HG02870 (cell line): ENCODE data around the gene RSAD2.
A peak's percentile ranks its signal among the peaks of the same experiment; 100 is the strongest.
"Not testable (repeated sequence)": the region's sequence is repeated elsewhere in the genome, so short reads cannot be mapped to it uniquely, and the experiment has no call there.

Source experiments
- ATAC-seq: cut with Tn5 transposase; IDR thresholded peaks from one replicate; pipeline ENCODE4 v1.9.1; 2021; ENCODE audit warnings: mild to moderate bottlenecking, moderate library complexity; ENCODE audit not compliant: unreplicated experiment

RSAD2 gene

DNA sequence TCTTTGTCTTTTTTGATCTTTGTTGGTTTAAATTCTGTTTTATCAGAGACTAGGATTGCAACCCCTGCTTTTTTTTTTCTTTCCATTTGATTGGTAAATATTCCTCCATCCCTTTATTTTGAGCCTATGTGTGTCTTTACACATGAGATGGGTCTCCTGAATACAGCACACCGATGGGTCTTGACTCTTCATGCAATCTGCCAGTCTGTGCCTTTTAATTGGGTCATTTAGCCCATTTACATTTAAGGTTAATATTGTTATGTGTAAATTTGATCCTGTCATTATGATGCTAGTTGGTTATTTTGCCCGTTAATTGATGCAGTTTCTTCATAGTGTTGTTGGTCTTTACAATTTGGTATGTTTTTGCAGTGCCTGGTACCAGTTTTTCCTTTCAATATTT is 25.0 kb downstream of the RSAD2 start:
- ATAC-seq, result not testable (repeated sequence)

GRCh38 chr2:6905668-6906067 is 28.1 kb downstream of the RSAD2 start:
- no peak for ATAC-seq

DNA sequence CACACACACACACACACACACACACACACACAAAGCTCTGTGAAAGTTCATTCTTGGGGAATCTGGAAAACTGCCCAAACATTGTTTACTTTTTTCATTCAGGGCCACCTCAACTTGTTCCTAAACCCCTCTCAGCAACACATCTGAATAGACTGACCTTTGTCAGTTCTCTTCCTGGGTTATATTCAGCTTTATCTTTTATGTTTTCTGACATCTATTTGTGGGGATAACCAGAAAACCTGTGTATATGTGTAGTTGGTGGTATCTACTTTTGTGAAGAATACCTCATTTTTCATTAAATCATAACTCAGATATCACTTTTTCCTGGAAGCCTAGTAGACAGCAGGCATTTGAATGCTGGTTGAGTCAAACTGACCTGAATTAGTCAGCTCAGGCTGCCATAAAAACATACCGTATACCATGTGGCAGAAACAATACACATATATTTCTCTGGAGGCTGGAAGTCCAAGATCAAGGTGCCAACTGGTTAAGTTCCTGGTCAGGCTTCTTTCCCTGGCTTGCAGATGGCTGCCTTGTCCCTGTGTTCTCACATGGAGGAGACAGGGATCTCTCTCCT is 28.7 kb downstream of the RSAD2 start:
- ATAC-seq, result no peak

GRCh38 chr2:6908291-6908690 is 30.7 kb downstream of the RSAD2 start:
- ATAC-seq, result no peak

DNA sequence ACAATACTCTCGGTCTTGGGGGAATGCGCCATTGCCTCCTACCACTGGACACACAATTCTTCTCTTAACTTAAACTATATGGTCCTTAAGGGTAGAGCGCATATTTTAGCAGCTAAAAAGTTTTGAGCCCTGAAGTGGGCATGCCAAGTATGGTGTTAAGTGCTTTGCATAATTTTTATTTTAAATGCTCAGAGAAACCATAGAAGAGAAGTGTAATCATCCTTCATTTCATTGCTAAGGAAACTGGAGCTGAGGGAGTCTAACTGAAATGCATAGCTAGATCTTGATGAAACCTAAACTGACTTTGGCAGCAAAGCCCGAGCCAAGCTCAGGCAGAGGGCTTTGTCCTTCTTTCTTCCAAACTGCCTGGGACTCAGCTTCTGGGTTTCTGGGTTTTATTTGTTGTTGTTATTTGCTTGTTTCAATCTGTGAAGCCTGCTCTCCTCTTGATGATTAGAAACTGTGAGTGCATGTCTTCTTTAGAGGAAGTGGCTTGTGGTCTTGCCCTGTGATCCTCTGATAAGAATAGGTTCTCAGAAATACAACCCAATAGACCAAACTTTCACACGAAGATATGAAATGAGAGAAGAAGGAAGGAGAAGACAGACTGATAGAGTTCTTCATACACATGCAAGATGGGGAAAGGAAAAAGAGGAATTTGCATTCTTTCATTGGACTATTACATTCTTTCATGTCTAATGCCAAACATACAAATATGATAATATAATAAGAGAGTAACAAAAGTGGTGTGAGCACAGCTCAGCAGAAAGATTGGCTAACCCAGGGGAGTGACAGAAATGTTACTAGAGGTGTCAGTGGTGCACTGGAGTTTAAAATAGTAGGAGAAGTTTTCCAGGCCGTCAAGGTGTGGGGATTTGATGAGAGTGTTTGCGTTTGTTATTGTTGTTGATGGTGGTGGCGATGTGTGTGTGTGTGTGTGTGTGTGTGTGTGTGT is 32.1 kb downstream of the RSAD2 start:
- ATAC-seq, result peak; percentile 97

- no peak for ATAC-seq
These were observed 34.1 kb downstream of the RSAD2 start for GRCh38 chr2:6911721-6912120.

DNA sequence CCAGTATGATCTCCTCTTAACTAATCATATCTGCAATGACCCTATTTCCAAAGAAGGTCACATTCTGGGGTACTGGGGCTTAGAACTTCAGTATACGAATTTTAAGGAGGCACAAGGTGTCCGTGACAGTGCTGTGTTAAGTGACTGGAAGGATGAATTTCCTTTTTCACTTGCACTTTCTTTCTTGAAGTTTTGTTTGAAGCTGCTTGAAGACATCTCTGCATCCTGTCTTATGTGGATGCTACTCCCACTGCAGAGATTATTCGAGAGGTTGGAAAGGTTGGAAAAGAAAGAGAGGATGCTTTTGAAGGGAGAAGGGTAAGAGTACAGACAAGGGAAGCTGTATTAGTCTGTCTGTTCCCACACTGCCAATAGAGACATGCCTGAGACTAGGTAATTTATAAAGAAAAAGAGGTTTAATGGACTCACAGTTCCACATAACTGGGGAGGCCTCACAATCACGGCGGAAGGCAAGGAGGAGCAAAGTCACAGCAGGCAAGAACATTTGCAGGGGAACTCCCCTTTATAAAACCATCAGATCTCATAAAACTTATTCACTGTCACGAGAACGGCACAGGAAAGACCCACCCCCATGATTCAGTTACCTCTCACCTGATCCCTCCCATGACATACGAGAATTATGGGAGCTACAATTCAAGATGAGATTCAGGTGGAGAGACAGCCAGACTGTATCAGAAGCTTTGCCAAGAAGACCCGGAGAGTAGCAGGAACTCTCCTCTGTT is 36.0 kb downstream of the RSAD2 start:
- no peak for ATAC-seq

DNA sequence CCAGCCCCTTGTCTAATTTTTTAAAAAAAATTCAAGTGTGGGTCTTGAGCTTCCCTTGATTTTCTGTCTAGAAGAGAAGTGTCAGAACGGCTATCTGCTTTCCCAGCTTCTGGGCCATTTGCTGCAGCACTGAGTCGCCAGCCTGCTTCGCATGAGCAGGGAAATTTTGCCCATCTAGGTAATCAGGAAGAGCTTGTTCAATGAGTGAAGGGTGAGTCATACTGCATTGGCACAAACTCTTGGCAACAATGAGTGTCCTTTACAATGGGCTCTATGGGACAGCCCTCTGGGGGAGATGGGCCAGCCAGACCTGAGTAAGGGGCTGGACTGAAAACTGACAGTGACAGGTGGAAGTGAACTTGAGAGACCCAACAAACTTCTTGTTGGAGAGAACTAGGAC is 37.3 kb downstream of the RSAD2 start:
- ATAC-seq, result no peak

DNA sequence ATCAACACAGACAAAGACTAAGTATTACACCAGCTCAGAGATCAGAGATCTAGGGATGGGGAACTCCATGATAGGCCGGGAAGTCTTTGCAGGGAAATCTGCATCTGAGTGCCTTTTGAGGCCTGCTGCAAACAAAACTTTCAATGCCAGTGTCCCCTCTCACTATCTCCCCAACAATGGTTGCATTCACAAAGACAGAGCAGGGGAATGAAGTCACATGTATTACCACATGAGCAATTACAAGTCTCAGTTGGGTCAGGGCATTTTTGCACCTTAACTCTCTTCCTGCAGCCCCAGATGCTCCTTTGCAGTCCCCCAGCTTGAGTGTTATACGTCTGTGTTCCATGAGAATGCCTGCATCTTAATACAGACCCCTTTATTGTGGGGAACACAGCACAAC is 37.8 kb downstream of the RSAD2 start:
- ATAC-seq, result no peak

- no peak for ATAC-seq
These were observed 38.6 kb downstream of the RSAD2 start for GRCh38 chr2:6916224-6916623.

GRCh38 chr2:6916736-6917070 is 39.1 kb downstream of the RSAD2 start:
- no peak for ATAC-seq

DNA sequence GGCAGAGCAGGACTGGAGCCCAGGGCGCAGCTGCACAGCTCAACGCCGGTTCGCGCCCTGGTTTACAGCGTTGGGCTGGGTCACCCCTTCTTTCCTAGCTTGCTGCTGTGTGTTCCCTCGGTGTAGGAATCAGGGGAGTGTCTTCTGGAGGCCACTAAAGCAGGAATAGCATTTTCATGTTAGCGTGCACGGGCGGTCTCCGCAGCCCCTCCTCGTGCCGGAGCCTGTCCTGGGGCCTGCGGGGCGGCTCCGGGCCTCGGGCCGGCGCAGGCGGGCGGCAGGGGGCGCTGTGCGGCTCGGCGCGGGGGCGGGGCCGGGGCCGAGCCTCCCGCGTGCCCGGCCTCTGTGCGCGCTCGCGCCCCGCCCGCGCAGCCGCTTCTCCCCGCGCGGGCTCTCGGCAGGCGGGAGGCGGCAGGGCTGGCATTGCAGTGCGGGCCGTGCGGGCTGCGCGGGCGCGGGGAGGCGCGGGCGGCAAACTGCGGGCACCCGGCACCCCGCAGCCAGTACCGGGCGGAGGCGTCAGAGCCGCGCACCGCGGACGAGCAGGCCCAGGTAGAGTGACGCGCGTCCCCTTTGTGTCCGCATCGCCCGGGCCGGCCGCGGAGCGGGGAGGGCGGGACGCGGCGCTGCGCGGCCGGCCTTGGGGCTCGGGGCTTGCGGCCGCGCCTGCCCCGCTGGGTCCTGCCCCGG is 39.6 kb downstream of the RSAD2 start, which contains the start of gene RNF144A:
TSS of gene RNF144A (plus strand) at position 342 of the 690 bp plus-strand sequence. CDS start 79,515 bp downstream, outside the sequence.
- ATAC-seq, result peak; percentile 82

- ATAC-seq, result peak; percentile 21
These were observed 40.3 kb downstream of the RSAD2 start for GRCh38 chr2:6917761-6918421.

- ATAC-seq, result no peak
These were observed 42.5 kb downstream of the RSAD2 start for GRCh38 chr2:6919901-6920742.

GRCh38 chr2:6920743-6921064 is 43.1 kb downstream of the RSAD2 start:
- ATAC-seq, result no peak

- no peak for ATAC-seq
These were observed 43.8 kb downstream of the RSAD2 start for GRCh38 chr2:6921321-6921922.

DNA sequence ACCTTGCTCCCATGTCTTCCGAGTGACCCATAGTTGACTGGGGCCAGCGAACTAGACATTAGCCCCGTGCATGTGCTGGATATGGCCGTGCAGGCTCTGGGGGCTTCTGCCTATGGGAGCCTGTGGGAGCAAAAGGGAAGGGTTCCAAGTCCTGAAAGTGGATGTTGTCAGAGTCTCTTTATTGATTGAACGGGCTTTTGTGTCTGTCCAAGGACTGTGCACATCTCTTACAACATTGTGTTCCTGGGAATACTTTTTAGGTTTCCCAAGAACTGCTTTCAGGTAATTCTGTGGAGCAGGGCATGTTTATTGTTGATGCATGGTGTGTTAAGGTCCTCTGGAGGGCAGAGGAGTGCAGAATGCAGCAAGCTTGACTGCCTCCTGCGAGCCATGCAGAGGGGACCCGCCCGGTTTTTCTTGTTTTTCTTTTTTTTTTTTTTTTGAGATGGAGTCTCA is 44.7 kb downstream of the RSAD2 start:
- no peak for ATAC-seq

- no peak for ATAC-seq
These were observed 45.7 kb downstream of the RSAD2 start for GRCh38 chr2:6923319-6923718.
